ENCODE results near the gene MARCHF5.

- TF ChIP-seq SIN3A (IDR thresholded peaks at IDR 0.05; ENCODE audit: borderline replicate concordance, insufficient read depth, low read depth, low read length) (no peak), POLR2AphosphoS5 (IDR thresholded peaks at IDR 0.05; ENCODE audit: low read depth, low read length) (no peak), REST (IDR thresholded peaks at IDR 0.05; ENCODE audit: insufficient read depth in 1 of 2, low read depth in 2 of 2, low read length in 1 of 2) (no peak)
- TF ChIP-seq, protein P1, sequence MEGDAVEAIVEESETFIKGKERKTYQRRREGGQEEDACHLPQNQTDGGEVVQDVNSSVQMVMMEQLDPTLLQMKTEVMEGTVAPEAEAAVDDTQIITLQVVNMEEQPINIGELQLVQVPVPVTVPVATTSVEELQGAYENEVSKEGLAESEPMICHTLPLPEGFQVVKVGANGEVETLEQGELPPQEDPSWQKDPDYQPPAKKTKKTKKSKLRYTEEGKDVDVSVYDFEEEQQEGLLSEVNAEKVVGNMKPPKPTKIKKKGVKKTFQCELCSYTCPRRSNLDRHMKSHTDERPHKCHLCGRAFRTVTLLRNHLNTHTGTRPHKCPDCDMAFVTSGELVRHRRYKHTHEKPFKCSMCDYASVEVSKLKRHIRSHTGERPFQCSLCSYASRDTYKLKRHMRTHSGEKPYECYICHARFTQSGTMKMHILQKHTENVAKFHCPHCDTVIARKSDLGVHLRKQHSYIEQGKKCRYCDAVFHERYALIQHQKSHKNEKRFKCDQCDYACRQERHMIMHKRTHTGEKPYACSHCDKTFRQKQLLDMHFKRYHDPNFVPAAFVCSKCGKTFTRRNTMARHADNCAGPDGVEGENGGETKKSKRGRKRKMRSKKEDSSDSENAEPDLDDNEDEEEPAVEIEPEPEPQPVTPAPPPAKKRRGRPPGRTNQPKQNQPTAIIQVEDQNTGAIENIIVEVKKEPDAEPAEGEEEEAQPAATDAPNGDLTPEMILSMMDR (IDR thresholded peaks at IDR 0.05) = no peak
Observed at GRCh38 chr10:92363498-92363897, 72.5 kb downstream of the MARCHF5 start.
